GM23338 (cell line): ENCODE measurements around the gene HAUS5. TPM values are rescaled to one million over a fixed set of nuclear protein-coding genes. Genes with fewer than 3 reads are reported as not detected.

Source experiments
- ATAC-seq: fragments of 200-7000 bp; cut with Tn5 transposase; 3 replicates; pipeline ENCODE4 v1.9.1; 2020
- DNase-seq: peaks from one replicate; pipeline ENCODE4 v3.0.0-alpha.2; 2015; ENCODE audit warnings: low spot score
- H2AFZ ChIP-seq: fragments of 200-600 bp; sonication (generic); 2 replicates; pipeline ENCODE4 v1.8.0; 2016; ENCODE audit warnings: antibody characterized with exemption, mild to moderate bottlenecking, moderate library complexity
- H3F3A ChIP-seq: fragments of 200-600 bp; sonication (generic); replicated peaks from 2 replicates; pipeline ENCODE4 v1.8.0; 2017; ENCODE audit warnings: antibody characterized with exemption, mixed run types, low read depth
- H3K27ac ChIP-seq: fragments of 200-600 bp; sonication (generic); 2 replicates; pipeline ENCODE4 v1.6.1; 2016; ENCODE audit warnings: low read depth
- H3K27me3 ChIP-seq: fragments of 200-600 bp; sonication (generic); 2 replicates; pipeline ENCODE4 v1.8.0; 2016; ENCODE audit warnings: mild to moderate bottlenecking, mixed run types, moderate library complexity; ENCODE audit not compliant: insufficient read depth
- H3K36me3 ChIP-seq: fragments of 200-600 bp; sonication (generic); 2 replicates; pipeline ENCODE4 v1.8.0; 2016; ENCODE audit warnings: mild to moderate bottlenecking; ENCODE audit not compliant: insufficient read depth
- H3K4me1 ChIP-seq: fragments of 200-600 bp; sonication (generic); 2 replicates; pipeline ENCODE4 v1.8.0; 2016; ENCODE audit warnings: mild to moderate bottlenecking, moderate library complexity; ENCODE audit not compliant: insufficient read depth
- H3K4me2 ChIP-seq: fragments of 200-600 bp; sonication (generic); 2 replicates; pipeline ENCODE4 v1.7.1; 2017; ENCODE audit warnings: mixed run types
- H3K4me3 ChIP-seq: fragments of 200-600 bp; sonication (generic); 2 replicates; pipeline ENCODE4 v1.6.1; 2016; ENCODE audit warnings: mixed run types
- H3K79me2 ChIP-seq: fragments of 200-600 bp; sonication (generic); replicated peaks from 2 replicates; pipeline ENCODE4 v1.8.0; 2017; ENCODE audit warnings: mild to moderate bottlenecking; ENCODE audit not compliant: insufficient read depth
- H3K9me2 ChIP-seq: fragments of 200-600 bp; sonication (generic); 2 replicates; pipeline ENCODE4 v1.8.0; 2017; ENCODE audit not compliant: insufficient read depth
- H4K20me1 ChIP-seq: fragments of 200-600 bp; sonication (generic); replicated peaks from 2 replicates; pipeline ENCODE4 v1.8.0; 2017; ENCODE audit warnings: mild to moderate bottlenecking; ENCODE audit not compliant: insufficient read depth
- H3K27ac Mint-ChIP-seq: 2 replicates; pipeline ENCODE4 v1.8.0; 2020; ENCODE audit warnings: inconsistent platforms, mild to moderate bottlenecking, moderate library complexity, mixed read lengths
- H3K27me3 Mint-ChIP-seq: 3 replicates; pipeline ENCODE4 v1.8.0; 2022; ENCODE audit warnings: low read depth, mild to moderate bottlenecking, moderate library complexity, mixed read lengths, inconsistent platforms; ENCODE audit not compliant: insufficient read depth, poor library complexity
- H3K36me3 Mint-ChIP-seq: 3 replicates; pipeline ENCODE4 v1.8.0; 2021; ENCODE audit warnings: low read depth, mild to moderate bottlenecking, inconsistent platforms, moderate library complexity, mixed read lengths
- H3K4me1 Mint-ChIP-seq: 3 replicates; pipeline ENCODE4 v1.8.0; 2020; ENCODE audit warnings: mild to moderate bottlenecking, inconsistent platforms, mixed read lengths
- H3K4me3 Mint-ChIP-seq: 3 replicates; pipeline ENCODE4 v1.8.0; 2021; ENCODE audit warnings: moderate library complexity, mild to moderate bottlenecking, inconsistent platforms, mixed read lengths
- H3K9me3 Mint-ChIP-seq: 3 replicates; pipeline ENCODE4 v1.8.0; 2020; ENCODE audit warnings: moderate library complexity, mild to moderate bottlenecking, inconsistent platforms, mixed read lengths
- CREB1 ChIP-seq: fragments of 250-450 bp; sonication (Bioruptor Pico); IDR thresholded peaks from 2 replicates; pipeline ENCODE4 v1.5.0; 2020; ENCODE audit warnings: low read depth, mild to moderate bottlenecking, moderate library complexity
- CTCF ChIP-seq, 2 experiments: fragments of 200-600 bp in 1 of 2; sonication (generic) in 1 of 2; conservative IDR thresholded peaks; 2 replicates each; pipeline versions ENCODE4 v1.5.1 to v1.6.1; 2016 to 2017; ENCODE audit warnings: antibody characterized with exemption in 2 of 2, low read depth in 2 of 2, mild to moderate bottlenecking in 2 of 2, moderate library complexity in 1 of 2
- EZH2 ChIP-seq: fragments of 200-600 bp; sonication (generic); IDR thresholded peaks from one replicate; pipeline ENCODE4 v1.8.0; 2017; ENCODE audit warnings: antibody characterized with exemption, mild to moderate bottlenecking, low read depth; ENCODE audit not compliant: unreplicated experiment
- JUNB ChIP-seq: IDR thresholded peaks from one replicate; pipeline ENCODE4 v1.6.1; 2016; ENCODE audit warnings: antibody characterized with exemption; ENCODE audit not compliant: unreplicated experiment
- STAT1 ChIP-seq: IDR thresholded peaks from one replicate; pipeline ENCODE4 v1.6.1; 2016; ENCODE audit warnings: antibody characterized with exemption; ENCODE audit not compliant: unreplicated experiment
- ZNF114 ChIP-seq: fragments of 250-450 bp; sonication (Bioruptor Pico); IDR thresholded peaks from 2 replicates; pipeline ENCODE4 v1.5.0; 2020; ENCODE audit warnings: mild to moderate bottlenecking, moderate library complexity
- polyA plus RNA-seq: library from polyadenylated mRNA; unstranded; fragments of >200 nt; fragmentation: Nextera tagmentation; extraction: Ambion mirVana; gene quantifications from 2 replicates; pipeline ENCODE4 v1.2.1, GENCODE V29; 2016
- total RNA-seq: library from RNA; depleted of rRNA; stranded (reverse); fragments of >200 nt; shearing (Covaris generic); gene quantifications from 2 replicates; pipeline ENCODE4 v1.2.3, GENCODE V29; 2014
- TF ChIP-seq, protein P1 (sequence below): IDR thresholded peaks from one replicate; pipeline ENCODE4 v1.6.1; 2018; ENCODE audit warnings: antibody characterized with exemption; ENCODE audit not compliant: unreplicated experiment

Gene HAUS5
- total and polyA plus RNA-seq, 2 experiments from 2014 or later = 21.9 to 23.2 TPM

- Histone ChIP-seq H3K79me2 (no peaks in the 10 kb centered on the region), H3K4me2 (no peak overlapping the region), H3F3A (0 out of 2 replicates have a peak, but pooled peaks cover 3% of the 10 kb centered on the region), H4K20me1 (no peaks in the 10 kb centered on the region), H3K9me2 (no peaks in the 10 kb centered on the region), H3K36me3 (no peaks in the 10 kb centered on the region), H2AFZ (no peak overlapping the region), H3K4me1 (no peaks in the 10 kb centered on the region; the same call in 1 of the 2 replicates), H3K27me3 (no peaks in the 10 kb centered on the region), H3K27ac (no peak overlapping the region), H3K4me3 (no peak overlapping the region)
- H3K27me3 Mint-ChIP-seq = peaks cover 9% of the 10 kb centered on the region
- H3K36me3 Mint-ChIP-seq = no peaks in the 10 kb centered on the region
- no peak for ATAC-seq
- H3K4me1 Mint-ChIP-seq = peaks cover 6% of the 10 kb centered on the region; the same call in 2 of the 3 replicates
- DNase-seq = no peak
- TF ChIP-seq JUNB = no peak
- no peak for TF ChIP-seq ZNF114
- no peaks in the 10 kb centered on the region; the same call in 2 of the 3 replicates for H3K9me3 Mint-ChIP-seq
- no peak overlapping the region for H3K27ac Mint-ChIP-seq
- no peak overlapping the region for H3K4me3 Mint-ChIP-seq
Measured at GRCh38 chr19:35669974-35670373, 57.4 kb downstream of the HAUS5 start.

DNA sequence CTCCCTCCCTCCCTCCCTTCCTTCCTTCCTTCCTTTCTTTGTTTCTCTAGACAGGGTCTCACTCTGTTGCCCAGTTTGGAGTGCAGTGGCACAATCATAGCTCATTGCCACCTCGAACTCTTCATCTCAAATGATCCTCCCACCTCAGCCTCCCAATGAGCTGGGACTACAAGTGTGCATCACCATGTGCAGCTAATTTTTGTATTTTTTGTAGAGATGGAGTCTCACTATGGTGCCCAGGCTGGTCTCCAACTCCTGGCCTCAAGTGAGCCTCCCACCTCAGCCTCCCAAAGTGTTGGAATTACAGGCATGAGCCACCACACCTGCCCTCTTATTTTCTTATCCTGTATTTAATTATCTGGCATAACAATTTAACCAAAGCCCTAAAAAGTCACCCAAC is 58.2 kb downstream of the HAUS5 start:
- no peaks in the 10 kb centered on the region for H3K36me3 ChIP-seq
- H3K4me1 Mint-ChIP-seq = peaks cover 6% of the 10 kb centered on the region; the same call in 2 of the 3 replicates
- no peak overlapping the region for H3K4me3 ChIP-seq
- ATAC-seq = no peak
- no peak overlapping the region for H3K27ac ChIP-seq
- 0 out of 2 replicates have a peak, but pooled peaks cover 3% of the 10 kb centered on the region for H3F3A ChIP-seq
- H2AFZ ChIP-seq = no peak overlapping the region
- H4K20me1 ChIP-seq = no peaks in the 10 kb centered on the region
- no peak overlapping the region for H3K4me2 ChIP-seq
- H3K79me2 ChIP-seq = no peaks in the 10 kb centered on the region
- peaks cover 12% of the 10 kb centered on the region for H3K27me3 Mint-ChIP-seq
- no peak overlapping the region for H3K27ac Mint-ChIP-seq
- H3K9me3 Mint-ChIP-seq = no peaks in the 10 kb centered on the region; the same call in 2 of the 3 replicates
- DNase-seq = no peak
- no peaks in the 10 kb centered on the region for H3K27me3 ChIP-seq
- no peaks in the 10 kb centered on the region; the same call in 1 of the 2 replicates for H3K4me1 ChIP-seq
- no peaks in the 10 kb centered on the region for H3K9me2 ChIP-seq
- H3K36me3 Mint-ChIP-seq = no peaks in the 10 kb centered on the region
- TF ChIP-seq EZH2 (no peak), CTCF (conservative IDR thresholded peaks at IDR 0.05; ENCODE audit: low read depth in 2 of 2) (no peak), STAT1 (no peak), ZNF114 (no peak), CREB1 (CRISPR knock-in tag) (no peak)
- TF ChIP-seq, protein P1, sequence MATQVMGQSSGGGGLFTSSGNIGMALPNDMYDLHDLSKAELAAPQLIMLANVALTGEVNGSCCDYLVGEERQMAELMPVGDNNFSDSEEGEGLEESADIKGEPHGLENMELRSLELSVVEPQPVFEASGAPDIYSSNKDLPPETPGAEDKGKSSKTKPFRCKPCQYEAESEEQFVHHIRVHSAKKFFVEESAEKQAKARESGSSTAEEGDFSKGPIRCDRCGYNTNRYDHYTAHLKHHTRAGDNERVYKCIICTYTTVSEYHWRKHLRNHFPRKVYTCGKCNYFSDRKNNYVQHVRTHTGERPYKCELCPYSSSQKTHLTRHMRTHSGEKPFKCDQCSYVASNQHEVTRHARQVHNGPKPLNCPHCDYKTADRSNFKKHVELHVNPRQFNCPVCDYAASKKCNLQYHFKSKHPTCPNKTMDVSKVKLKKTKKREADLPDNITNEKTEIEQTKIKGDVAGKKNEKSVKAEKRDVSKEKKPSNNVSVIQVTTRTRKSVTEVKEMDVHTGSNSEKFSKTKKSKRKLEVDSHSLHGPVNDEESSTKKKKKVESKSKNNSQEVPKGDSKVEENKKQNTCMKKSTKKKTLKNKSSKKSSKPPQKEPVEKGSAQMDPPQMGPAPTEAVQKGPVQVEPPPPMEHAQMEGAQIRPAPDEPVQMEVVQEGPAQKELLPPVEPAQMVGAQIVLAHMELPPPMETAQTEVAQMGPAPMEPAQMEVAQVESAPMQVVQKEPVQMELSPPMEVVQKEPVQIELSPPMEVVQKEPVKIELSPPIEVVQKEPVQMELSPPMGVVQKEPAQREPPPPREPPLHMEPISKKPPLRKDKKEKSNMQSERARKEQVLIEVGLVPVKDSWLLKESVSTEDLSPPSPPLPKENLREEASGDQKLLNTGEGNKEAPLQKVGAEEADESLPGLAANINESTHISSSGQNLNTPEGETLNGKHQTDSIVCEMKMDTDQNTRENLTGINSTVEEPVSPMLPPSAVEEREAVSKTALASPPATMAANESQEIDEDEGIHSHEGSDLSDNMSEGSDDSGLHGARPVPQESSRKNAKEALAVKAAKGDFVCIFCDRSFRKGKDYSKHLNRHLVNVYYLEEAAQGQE = no peak
- H3K4me3 Mint-ChIP-seq = no peak overlapping the region
